BJ (cell line): Measurements from ENCODE around the gene OXER1. TPM values are rescaled to one million over a fixed set of nuclear protein-coding genes. Genes with fewer than 3 reads are reported as not detected.

Experiments
- CTCF ChIA-PET: fragments of 350-600 bp; formaldehyde crosslinking; extraction: SDS; loops from one replicate; lab custom pipeline; 2021; ENCODE audit warnings: antibody characterized with exemption, inconsistent platforms; lab: Yijun Ruan, JAX
- POLR2A ChIA-PET: fragments of 300-600 bp; sonication (Branson Sonifier 250); formaldehyde crosslinking; extraction: SDS; loops from one replicate; lab custom pipeline; 2021; ENCODE audit warnings: antibody characterized with exemption; lab: Charles Lee
- DNase-seq: peaks from one replicate; pipeline ENCODE4 v3.0.0-alpha.2; 2011; ENCODE audit warnings: low read depth
- H3K27me3 ChIP-seq: 2 replicates; pipeline ENCODE4 v1.6.0; 2011; ENCODE audit warnings: low read length; ENCODE audit not compliant: control insufficient read depth, insufficient read depth
- H3K36me3 ChIP-seq: 2 replicates; pipeline ENCODE4 v1.5.1; 2011; ENCODE audit warnings: low read length; ENCODE audit not compliant: control insufficient read depth, insufficient read depth
- H3K4me3 ChIP-seq: 2 replicates; pipeline ENCODE4 v1.5.1; 2011; ENCODE audit warnings: low read depth, mild to moderate bottlenecking, control low read depth, low read length
- polyA plus RNA-seq: library from polyadenylated mRNA; depleted of rRNA; stranded (reverse); fragments of >200 nt; gene quantifications from 2 replicates; pipeline ENCODE4 v1.2.3, GENCODE V29; 2011; rRNA removed
- small RNA-seq: library from RNA; depleted of rRNA; stranded (forward); fragments of <200 nt; gene quantifications from one replicate; pipeline ENCODE3, GENCODE V24; 2012; ENCODE audit warnings: low replicate concordance, low read depth; ENCODE audit not compliant: insufficient read length
- TF ChIP-seq, protein P1 (sequence below): IDR thresholded peaks from 2 replicates; pipeline ENCODE4 v1.5.1; 2011; ENCODE audit warnings: low read depth, mild to moderate bottlenecking, control low read depth, inconsistent platforms, low read length, moderate library complexity; ENCODE audit not compliant: insufficient read depth

Gene OXER1
- polyA plus RNA-seq, 1 experiment = not detected

DNA sequence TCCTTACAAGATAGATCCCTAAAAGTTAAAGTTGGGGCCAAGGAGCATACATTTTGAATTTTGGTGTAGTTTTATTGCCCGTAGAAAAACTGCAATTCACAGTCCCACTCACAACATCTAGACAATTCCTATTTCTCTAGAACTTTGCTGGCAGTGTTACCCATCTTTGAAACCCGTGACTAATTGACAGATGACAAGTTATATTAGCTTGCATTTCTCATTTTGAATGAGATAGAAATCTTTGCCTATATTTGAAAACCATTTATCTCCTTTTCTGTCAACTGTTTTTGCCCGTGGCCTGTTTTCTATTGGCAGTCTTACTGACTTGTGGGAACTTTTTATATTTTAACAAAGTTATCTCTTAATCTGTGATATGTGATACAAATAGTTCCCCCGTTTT, 50.0 kb downstream of the OXER1 start:
- TF ChIP-seq, protein P1, sequence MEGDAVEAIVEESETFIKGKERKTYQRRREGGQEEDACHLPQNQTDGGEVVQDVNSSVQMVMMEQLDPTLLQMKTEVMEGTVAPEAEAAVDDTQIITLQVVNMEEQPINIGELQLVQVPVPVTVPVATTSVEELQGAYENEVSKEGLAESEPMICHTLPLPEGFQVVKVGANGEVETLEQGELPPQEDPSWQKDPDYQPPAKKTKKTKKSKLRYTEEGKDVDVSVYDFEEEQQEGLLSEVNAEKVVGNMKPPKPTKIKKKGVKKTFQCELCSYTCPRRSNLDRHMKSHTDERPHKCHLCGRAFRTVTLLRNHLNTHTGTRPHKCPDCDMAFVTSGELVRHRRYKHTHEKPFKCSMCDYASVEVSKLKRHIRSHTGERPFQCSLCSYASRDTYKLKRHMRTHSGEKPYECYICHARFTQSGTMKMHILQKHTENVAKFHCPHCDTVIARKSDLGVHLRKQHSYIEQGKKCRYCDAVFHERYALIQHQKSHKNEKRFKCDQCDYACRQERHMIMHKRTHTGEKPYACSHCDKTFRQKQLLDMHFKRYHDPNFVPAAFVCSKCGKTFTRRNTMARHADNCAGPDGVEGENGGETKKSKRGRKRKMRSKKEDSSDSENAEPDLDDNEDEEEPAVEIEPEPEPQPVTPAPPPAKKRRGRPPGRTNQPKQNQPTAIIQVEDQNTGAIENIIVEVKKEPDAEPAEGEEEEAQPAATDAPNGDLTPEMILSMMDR = no peak
- ChIA-PET POLR2A (no interaction called here), CTCF (interaction anchor here (1.1 kb wide), 1 partner anchor 50 kb away, joined by 3 read pairs; no protein-coding TSS in a partner anchor)
- no peak for DNase-seq
- Histone ChIP-seq H3K4me3 (no peak overlapping the region), H3K36me3 (no peaks in the 10 kb centered on the region), H3K27me3 (no peaks in the 10 kb centered on the region)

GRCh38 chr2:42712934-42713333, 51.0 kb downstream of the OXER1 start:
- CTCF ChIA-PET = interaction anchor here (0.5 to 1.1 kb wide), 4 partner anchors 30 to 248 kb away, joined by 3 to 4 read pairs (median 3); no protein-coding TSS in a partner anchor
- no peaks in the 10 kb centered on the region for H3K36me3 ChIP-seq
- no peak for DNase-seq
- POLR2A ChIA-PET = no interaction called here
- TF ChIP-seq, protein P1 = no peak
- H3K27me3 ChIP-seq = no peaks in the 10 kb centered on the region
- H3K4me3 ChIP-seq = no peak overlapping the region

Small RNA genes lying within 50 kb of the gene (small RNA-seq; reads per million reads assigned to genes)
- not detected for gene RNU6-137P

Other genes with a start within 250 kb of the OXER1 start
- gene MTA3, start 195.5 kb downstream of the OXER1 start, polyA plus RNA-seq = 23.2 and 30.5 TPM in 2 replicates
- gene HAAO, start 28.4 kb upstream of the OXER1 start, polyA plus RNA-seq = 0.31 and 0.54 TPM in 2 replicates